Measurements from ENCODE around the gene MSH3.

The MSH3 gene

GRCh38 chr5:80915716-80916115 lies 261.3 kb downstream of the MSH3 start:
- Mint-ChIP-seq H3K9me3 (no peaks in the 10 kb centered on the region), H3K4me3 (no peak overlapping the region), H3K36me3 (ENCODE audit: insufficient read depth) (no peaks in the 10 kb centered on the region), H3K27me3 (no peaks in the 10 kb centered on the region), H3K4me1 (ENCODE audit: low read depth in 2 of 2) (no peaks in the 10 kb centered on the region), H3K27ac (no peak overlapping the region)
- DNase-seq (no peak), ATAC-seq (replicated peaks) (no peak)

GRCh38 chr5:80916676-80917075 lies 262.2 kb downstream of the MSH3 start:
- Mint-ChIP-seq H3K27me3 (no peaks in the 10 kb centered on the region), H3K4me1 (ENCODE audit: low read depth in 2 of 2) (no peaks in the 10 kb centered on the region), H3K27ac (no peak overlapping the region), H3K36me3 (ENCODE audit: insufficient read depth) (no peaks in the 10 kb centered on the region), H3K9me3 (no peaks in the 10 kb centered on the region), H3K4me3 (no peak overlapping the region)
- ATAC-seq (replicated peaks) (no peak), DNase-seq (no peak)

- H3K4me3 Mint-ChIP-seq = no peak overlapping the region
- no peak for DNase-seq
Measured at GRCh38 chr5:80917631-80918030, 263.2 kb downstream of the MSH3 start.

GRCh38 chr5:80919678-80920196 lies 265.3 kb downstream of the MSH3 start:
- no peaks in the 10 kb centered on the region for H3K9me3 Mint-ChIP-seq
- H3K27me3 Mint-ChIP-seq = peaks cover 0 to 5% of the 10 kb centered on the region in 2 donors
- ATAC-seq (replicated peaks) (no peak), DNase-seq (no peak)
- no peak overlapping the region for H3K27ac Mint-ChIP-seq
- H3K4me1 Mint-ChIP-seq (ENCODE audit: low read depth in 2 of 2) = no peaks in the 10 kb centered on the region
- H3K4me3 Mint-ChIP-seq = no peak overlapping the region
- peaks cover 6% of the 10 kb centered on the region for H3K36me3 Mint-ChIP-seq (ENCODE audit: insufficient read depth)

More at GRCh38 chr5:80917631-80918030, 263.2 kb downstream of the MSH3 start:
- Mint-ChIP-seq H3K4me1 (ENCODE audit: low read depth in 2 of 2) (no peaks in the 10 kb centered on the region), H3K27me3 (no peaks in the 10 kb centered on the region), H3K9me3 (no peaks in the 10 kb centered on the region), H3K27ac (no peak overlapping the region), H3K36me3 (ENCODE audit: insufficient read depth) (peaks cover 3% of the 10 kb centered on the region)
- ATAC-seq (replicated peaks) = no peak

- Mint-ChIP-seq H3K27me3 (peaks cover 0 to 5% of the 10 kb centered on the region in 2 donors), H3K4me3 (no peak overlapping the region)
Measured at GRCh38 chr5:80920333-80920732, 265.9 kb downstream of the MSH3 start.

GRCh38 chr5:80921026-80921425 lies 266.6 kb downstream of the MSH3 start:
- Mint-ChIP-seq H3K9me3 (no peaks in the 10 kb centered on the region), H3K36me3 (ENCODE audit: insufficient read depth) (peaks cover 6% of the 10 kb centered on the region), H3K27ac (no peak overlapping the region), H3K27me3 (peaks cover 0 to 5% of the 10 kb centered on the region in 2 donors), H3K4me1 (ENCODE audit: low read depth in 2 of 2) (no peaks in the 10 kb centered on the region), H3K4me3 (no peak overlapping the region)
- ATAC-seq (replicated peaks) (no peak), DNase-seq (no peak)

More at GRCh38 chr5:80920333-80920732, 265.9 kb downstream of the MSH3 start:
- H3K27ac Mint-ChIP-seq = no peak overlapping the region
- no peak for ATAC-seq (replicated peaks)
- no peaks in the 10 kb centered on the region for H3K4me1 Mint-ChIP-seq (ENCODE audit: low read depth in 2 of 2)
- no peak for DNase-seq
- H3K9me3 Mint-ChIP-seq = no peaks in the 10 kb centered on the region
- peaks cover 6% of the 10 kb centered on the region for H3K36me3 Mint-ChIP-seq (ENCODE audit: insufficient read depth)

- H3K27me3 Mint-ChIP-seq = peaks cover 0 to 5% of the 10 kb centered on the region in 2 donors
- no peak overlapping the region for H3K4me3 Mint-ChIP-seq
- H3K4me1 Mint-ChIP-seq (ENCODE audit: low read depth in 2 of 2) = no peaks in the 10 kb centered on the region
- peaks cover 6% of the 10 kb centered on the region for H3K36me3 Mint-ChIP-seq (ENCODE audit: insufficient read depth)
- no peak for DNase-seq
- H3K9me3 Mint-ChIP-seq = no peaks in the 10 kb centered on the region
- ATAC-seq (replicated peaks) = no peak
- no peak overlapping the region for H3K27ac Mint-ChIP-seq
Measured at GRCh38 chr5:80925931-80926330, 271.5 kb downstream of the MSH3 start.

All from effector memory CD8-positive, alpha-beta T cell (primary cell).